HCT116 (cell line): ENCODE results near the gene PPP2R5C. TPM values are rescaled to one million over a fixed set of nuclear protein-coding genes. Genes with fewer than 3 reads are reported as not detected.

ENCODE experiments used
- ATAC-seq: fragments of 200-7000 bp; cut with Tn5 transposase; 2 replicates; pipeline ENCODE4 v1.9.1; 2020; ENCODE audit warnings: mild to moderate bottlenecking, moderate library complexity
- BruUV-seq: library from RNA; stranded (reverse); fragments of 400-500 nt; replicated peaks from 2 replicates; lab custom pipeline; 2021; lab: Mats Ljungman, UMichigan
- CTCF ChIA-PET: fragments of 300-600 bp; sonication (Branson Sonifier 250); formaldehyde crosslinking; loops from one replicate; lab custom pipeline; 2021; ENCODE audit warnings: antibody characterized with exemption; lab: Charles Lee
- POLR2A ChIA-PET: fragments of 300-600, 350-600 bp; sonication (Branson Sonifier 250); formaldehyde crosslinking; loops from one replicate; lab custom pipeline; 2021; ENCODE audit warnings: antibody characterized with exemption; lab: Charles Lee
- RAD21 ChIA-PET, 2 experiments: fragments of 300-600 bp; sonication (Branson Sonifier 250); formaldehyde crosslinking; loops; one replicate each; lab custom pipeline; 2023; ENCODE audit warnings: low total read pairs in 2 of 2; ENCODE audit not compliant: uncharacterized antibody in 2 of 2, unreplicated experiment in 2 of 2, low non-redundant PET in 1 of 2; lab: Charles Lee
- DNase-seq: peaks from one replicate; pipeline ENCODE4 v3.0.0-alpha.2; 2010; ENCODE audit warnings: low read depth, low spot score
- H2AFZ ChIP-seq: fragments of 200-600 bp; shearing (Covaris generic), sonication (generic); 2 replicates; pipeline ENCODE4 v1.6.1; 2017; ENCODE audit warnings: low read depth, mixed run types, mixed read lengths, antibody characterized with exemption, low read length; ENCODE audit not compliant: poor library complexity, severe bottlenecking
- H3K27ac ChIP-seq: 2 replicates; pipeline ENCODE4 v1.5.1; 2012; ENCODE audit warnings: low read depth, low read length
- H3K27me3 ChIP-seq: fragments of 200-600 bp; sonication (generic); 2 replicates; pipeline ENCODE4 v1.6.1; 2016; ENCODE audit warnings: mixed run types, low read length, mixed read lengths; ENCODE audit not compliant: insufficient read depth
- H3K36me3 ChIP-seq, 2 experiments: fragments of 200-500 bp in 1 of 2; fragments of 200-600 bp in 1 of 2; sonication (Bioruptor generic) in 1 of 2; sonication (generic) in 1 of 2; 2 replicates each; pipeline versions ENCODE4 v1.5.1 to v1.6.1; 2014 to 2016; ENCODE audit warnings: low read length in 2 of 2, inconsistent platforms in 1 of 2, mixed read lengths in 1 of 2, mixed run types in 1 of 2; ENCODE audit not compliant: insufficient read depth in 2 of 2, control insufficient read depth in 1 of 2
- H3K4me1 ChIP-seq, 2 experiments: fragments of 200-600 bp in 1 of 2; sonication (generic) in 1 of 2; 2 replicates each; pipeline versions ENCODE4 v1.5.1 to v1.6.1; 2012 to 2017; ENCODE audit warnings: low read length in 2 of 2, inconsistent platforms in 1 of 2, mild to moderate bottlenecking in 1 of 2, mixed read lengths in 1 of 2, mixed run types in 1 of 2, moderate library complexity in 1 of 2; ENCODE audit not compliant: insufficient read depth in 2 of 2, control insufficient read depth in 1 of 2
- H3K4me2 ChIP-seq: fragments of 200-600 bp; sonication (generic); 2 replicates; pipeline ENCODE4 v1.6.1; 2017; ENCODE audit warnings: mixed run types, low read length, mixed read lengths
- H3K4me3 ChIP-seq, 2 experiments: fragments of 200-600 bp in 1 of 2; sonication (generic) in 1 of 2; replicated peaks in 1 of 2; 2 replicates each; pipeline ENCODE4 v1.5.1; 2011 to 2016; ENCODE audit warnings: low read length in 2 of 2, control low read depth in 1 of 2, low read depth in 1 of 2, mild to moderate bottlenecking in 1 of 2, mixed read lengths in 1 of 2, mixed run types in 1 of 2
- H3K79me2 ChIP-seq: fragments of 200-600 bp; sonication (generic); 2 replicates; pipeline ENCODE4 v1.6.1; 2017; ENCODE audit warnings: mild to moderate bottlenecking, mixed run types, low read length, moderate library complexity, mixed read lengths; ENCODE audit not compliant: insufficient read depth
- H3K9ac ChIP-seq: fragments of 200-600 bp; sonication (generic); 2 replicates; pipeline ENCODE4 v1.6.1; 2016; ENCODE audit warnings: low read length, mixed read lengths
- H3K9me2 ChIP-seq: fragments of 200-600 bp; sonication (generic), shearing (Covaris generic); 2 replicates; pipeline ENCODE4 v1.6.1; 2017; ENCODE audit warnings: mixed run types, mild to moderate bottlenecking, moderate library complexity; ENCODE audit not compliant: insufficient read depth
- H3K9me3 ChIP-seq, 2 experiments: fragments of 200-500 bp in 1 of 2; fragments of 200-600 bp in 1 of 2; sonication (Bioruptor generic) in 1 of 2; sonication (generic) in 1 of 2; 2 replicates each; pipeline ENCODE4 v1.6.1; 2014 to 2017; ENCODE audit warnings: low read length in 2 of 2, mixed read lengths in 2 of 2, inconsistent platforms in 1 of 2, low read depth in 1 of 2, mild to moderate bottlenecking in 1 of 2, mixed run types in 1 of 2, moderate library complexity in 1 of 2; ENCODE audit not compliant: control insufficient read depth in 1 of 2, insufficient read depth in 1 of 2
- H4K20me1 ChIP-seq: fragments of 200-600 bp; sonication (generic), shearing (Covaris generic); 2 replicates; pipeline ENCODE4 v1.6.1; 2017; ENCODE audit warnings: mixed run types, mild to moderate bottlenecking, moderate library complexity; ENCODE audit not compliant: insufficient read depth
- CEBPB ChIP-seq: IDR thresholded peaks from 2 replicates; pipeline ENCODE4 v1.6.1; 2012; ENCODE audit warnings: low read depth
- ELF1 ChIP-seq: IDR thresholded peaks from 2 replicates; pipeline ENCODE4 v1.6.1; 2012; ENCODE audit warnings: low read depth, borderline replicate concordance
- EZH2phosphoT487 ChIP-seq: fragments of 200-600 bp; IDR thresholded peaks from 2 replicates; pipeline ENCODE4 v1.6.1; 2018; ENCODE audit warnings: antibody characterized with exemption, borderline replicate concordance
- SP1 ChIP-seq: IDR thresholded peaks from 2 replicates; pipeline ENCODE4 v1.6.1; 2012; ENCODE audit warnings: low read depth
- SRF ChIP-seq: IDR thresholded peaks from 2 replicates; pipeline ENCODE4 v1.6.1; 2012; ENCODE audit warnings: low read depth
- intact Hi-C: fragments of 100-400 bp; cut with micrococcal nuclease; formaldehyde crosslinking; loops from 2 replicates; pipeline ENCODE4 v1.10.0; 2022
- total RNA-seq: library from RNA; stranded (reverse); gene quantifications from one replicate; pipeline ENCODE4 v1.2.1, GENCODE V29; 2021; ENCODE audit not compliant: unreplicated experiment
- TF ChIP-seq, protein P1 (sequence below): IDR thresholded peaks from 2 replicates; pipeline ENCODE4 v1.6.1; 2012; ENCODE audit warnings: low read depth
- TF ChIP-seq, protein P2 (sequence below): IDR thresholded peaks from 2 replicates; pipeline ENCODE4 v1.6.1; 2011; ENCODE audit warnings: mild to moderate bottlenecking, low read length, moderate library complexity; ENCODE audit not compliant: insufficient replicate concordance; ENCODE audit errors: extremely low read depth

Gene PPP2R5C
- total RNA-seq, 1 experiment from 2014 or later = 117 TPM

- TF ChIP-seq EZH2phosphoT487 (no peak), SP1 (no peak), SRF (no peak), CEBPB (no peak), ELF1 (no peak)
- TF ChIP-seq, protein P1, sequence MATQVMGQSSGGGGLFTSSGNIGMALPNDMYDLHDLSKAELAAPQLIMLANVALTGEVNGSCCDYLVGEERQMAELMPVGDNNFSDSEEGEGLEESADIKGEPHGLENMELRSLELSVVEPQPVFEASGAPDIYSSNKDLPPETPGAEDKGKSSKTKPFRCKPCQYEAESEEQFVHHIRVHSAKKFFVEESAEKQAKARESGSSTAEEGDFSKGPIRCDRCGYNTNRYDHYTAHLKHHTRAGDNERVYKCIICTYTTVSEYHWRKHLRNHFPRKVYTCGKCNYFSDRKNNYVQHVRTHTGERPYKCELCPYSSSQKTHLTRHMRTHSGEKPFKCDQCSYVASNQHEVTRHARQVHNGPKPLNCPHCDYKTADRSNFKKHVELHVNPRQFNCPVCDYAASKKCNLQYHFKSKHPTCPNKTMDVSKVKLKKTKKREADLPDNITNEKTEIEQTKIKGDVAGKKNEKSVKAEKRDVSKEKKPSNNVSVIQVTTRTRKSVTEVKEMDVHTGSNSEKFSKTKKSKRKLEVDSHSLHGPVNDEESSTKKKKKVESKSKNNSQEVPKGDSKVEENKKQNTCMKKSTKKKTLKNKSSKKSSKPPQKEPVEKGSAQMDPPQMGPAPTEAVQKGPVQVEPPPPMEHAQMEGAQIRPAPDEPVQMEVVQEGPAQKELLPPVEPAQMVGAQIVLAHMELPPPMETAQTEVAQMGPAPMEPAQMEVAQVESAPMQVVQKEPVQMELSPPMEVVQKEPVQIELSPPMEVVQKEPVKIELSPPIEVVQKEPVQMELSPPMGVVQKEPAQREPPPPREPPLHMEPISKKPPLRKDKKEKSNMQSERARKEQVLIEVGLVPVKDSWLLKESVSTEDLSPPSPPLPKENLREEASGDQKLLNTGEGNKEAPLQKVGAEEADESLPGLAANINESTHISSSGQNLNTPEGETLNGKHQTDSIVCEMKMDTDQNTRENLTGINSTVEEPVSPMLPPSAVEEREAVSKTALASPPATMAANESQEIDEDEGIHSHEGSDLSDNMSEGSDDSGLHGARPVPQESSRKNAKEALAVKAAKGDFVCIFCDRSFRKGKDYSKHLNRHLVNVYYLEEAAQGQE = no peak
- TF ChIP-seq, protein P2, sequence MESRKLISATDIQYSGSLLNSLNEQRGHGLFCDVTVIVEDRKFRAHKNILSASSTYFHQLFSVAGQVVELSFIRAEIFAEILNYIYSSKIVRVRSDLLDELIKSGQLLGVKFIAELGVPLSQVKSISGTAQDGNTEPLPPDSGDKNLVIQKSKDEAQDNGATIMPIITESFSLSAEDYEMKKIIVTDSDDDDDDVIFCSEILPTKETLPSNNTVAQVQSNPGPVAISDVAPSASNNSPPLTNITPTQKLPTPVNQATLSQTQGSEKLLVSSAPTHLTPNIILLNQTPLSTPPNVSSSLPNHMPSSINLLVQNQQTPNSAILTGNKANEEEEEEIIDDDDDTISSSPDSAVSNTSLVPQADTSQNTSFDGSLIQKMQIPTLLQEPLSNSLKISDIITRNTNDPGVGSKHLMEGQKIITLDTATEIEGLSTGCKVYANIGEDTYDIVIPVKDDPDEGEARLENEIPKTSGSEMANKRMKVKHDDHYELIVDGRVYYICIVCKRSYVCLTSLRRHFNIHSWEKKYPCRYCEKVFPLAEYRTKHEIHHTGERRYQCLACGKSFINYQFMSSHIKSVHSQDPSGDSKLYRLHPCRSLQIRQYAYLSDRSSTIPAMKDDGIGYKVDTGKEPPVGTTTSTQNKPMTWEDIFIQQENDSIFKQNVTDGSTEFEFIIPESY = no peak
- TF ChIP-seq, all 23 proteins: peak for 0
- DNase-seq = no peak
- Histone ChIP-seq H3K9me2 (no peaks in the 10 kb centered on the region), H3K27ac (no peak overlapping the region), H3K9ac (no peak overlapping the region), H4K20me1 (no peaks in the 10 kb centered on the region), H3K79me2 (no peaks in the 10 kb centered on the region), H3K4me3 (no peak overlapping the region), H3K4me1 (no peaks in the 10 kb centered on the region), H2AFZ (no peak overlapping the region), H3K27me3 (no peaks in the 10 kb centered on the region), H3K9me3 (peaks cover 0 to 5% of the 10 kb centered on the region in 2 experiments; a peak in 1 of 4 replicates), H3K4me2 (no peak overlapping the region), H3K36me3 (no peaks in the 10 kb centered on the region)
- intact Hi-C loops = no loop called here
- ChIA-PET CTCF (no interaction called here), RAD21 (interaction anchor here in 1 of 2 experiments (0.7 kb wide), 1 partner anchor 381 kb away, joined by 3 read pairs; no protein-coding TSS in a partner anchor), POLR2A (no interaction called here)
- BruUV-seq = no TSS peak
- no peak for ATAC-seq
Measured at GRCh38 chr14:101716956-101717662, 44.4 kb upstream of the PPP2R5C start.
